Thoracic aorta (tissue), 2 donors: ENCODE results near the gene TIAM2. TPM values are rescaled to one million over a fixed set of nuclear protein-coding genes. Genes with fewer than 3 reads are reported as not detected.
A peak's percentile ranks its signal among the peaks of the same experiment; 100 is the strongest.
"Not testable (repeated sequence)": the region's sequence is repeated elsewhere in the genome, so short reads cannot be mapped to it uniquely, and the experiment has no call there.

Experiments used
- ATAC-seq: fragments of 150-250 bp; one replicate; pipeline ENCODE4 v1.8.0; 2017; ENCODE audit warnings: low read depth; ENCODE audit not compliant: insufficient number of reproducible peaks, low FRiP score
- DNase-seq: peaks from one replicate; pipeline ENCODE4 v3.0.0-alpha.2; 2020; ENCODE audit warnings: low spot score
- H3K27ac ChIP-seq, 2 donors: fragments of 200-600 bp; sonication (generic); 1 replicate in 1 of 2; 2 replicates in 1 of 2; pipeline ENCODE4 v1.5.1; 2016; ENCODE audit warnings: mild to moderate bottlenecking in 2 of 2, moderate library complexity in 2 of 2
- H3K27me3 ChIP-seq: fragments of 200-600 bp; sonication (generic); replicated peaks from 2 replicates; pipeline ENCODE4 v1.6.0; 2016; ENCODE audit warnings: mild to moderate bottlenecking; ENCODE audit not compliant: insufficient read depth
- H3K36me3 ChIP-seq: fragments of 200-600 bp; sonication (generic); one replicate; pipeline ENCODE4 v1.5.1; 2016
- H3K4me1 ChIP-seq, 2 donors: fragments of 200-600 bp; sonication (generic); 1 replicate in 1 of 2; 2 replicates in 1 of 2; pipeline versions ENCODE4 v1.5.1 to v1.6.0; 2016; ENCODE audit warnings: low read depth in 2 of 2, mild to moderate bottlenecking in 1 of 2; ENCODE audit not compliant: control insufficient read depth in 1 of 2
- H3K4me3 ChIP-seq: fragments of 200-600 bp; sonication (generic); 2 replicates; pipeline ENCODE4 v1.5.1; 2016; ENCODE audit warnings: mild to moderate bottlenecking
- H3K9me3 ChIP-seq: fragments of 200-600 bp; sonication (generic); 2 replicates; pipeline ENCODE4 v1.5.1; 2016
- total RNA-seq, 2 donors: library from RNA; depleted of rRNA; stranded (reverse); fragments of >200 nt; gene quantifications; one replicate each; pipeline versions ENCODE4 v1.1.0 to v1.2.3, GENCODE V29; 2016
- TF ChIP-seq, protein P1 (sequence below): fragments of 200-600 bp; sonication (generic); IDR thresholded peaks from one replicate; pipeline ENCODE4 v1.5.1; 2019; ENCODE audit warnings: antibody characterized with exemption

The TIAM2 gene
- total RNA-seq, 2 donors from 2014 or later = 17.8 to 22.1 TPM

DNA sequence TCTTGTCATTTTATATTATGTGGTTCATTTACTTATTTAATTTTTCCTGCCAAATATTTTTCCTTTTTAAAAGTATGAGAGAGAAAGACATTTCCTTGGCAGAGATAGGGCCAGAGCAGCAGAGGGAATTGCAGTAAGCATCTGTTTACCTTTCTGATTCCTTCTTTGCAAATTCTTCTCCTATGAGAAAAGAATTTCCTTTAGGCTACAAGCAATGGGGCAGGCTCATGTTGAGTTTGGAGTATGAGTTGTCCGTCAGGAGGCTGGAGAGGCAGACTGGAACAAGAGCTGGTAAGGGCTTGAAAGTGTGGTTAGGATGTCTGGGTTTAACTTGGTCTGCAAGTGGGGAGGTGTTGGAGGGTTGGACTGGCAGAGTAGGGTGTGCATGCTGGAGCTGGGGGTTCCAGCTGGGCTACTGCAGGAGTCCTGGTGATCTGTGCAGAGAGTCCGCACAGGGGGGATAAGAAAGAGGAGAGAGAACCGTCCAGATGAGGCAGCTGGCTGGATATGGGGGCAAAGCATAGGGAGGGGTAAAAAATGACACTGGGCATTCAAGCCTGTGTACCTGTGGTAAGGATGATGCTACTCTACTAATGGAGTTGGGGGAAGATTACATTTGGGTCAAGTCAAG, 19.7 kb downstream of the TIAM2 start:
- no peaks in the 10 kb centered on the region for H3K27me3 ChIP-seq
- peak overlapping the region; percentile 31 to 46 for H3K27ac ChIP-seq
- no peaks in the 10 kb centered on the region for H3K36me3 ChIP-seq
- TF ChIP-seq, protein P1, sequence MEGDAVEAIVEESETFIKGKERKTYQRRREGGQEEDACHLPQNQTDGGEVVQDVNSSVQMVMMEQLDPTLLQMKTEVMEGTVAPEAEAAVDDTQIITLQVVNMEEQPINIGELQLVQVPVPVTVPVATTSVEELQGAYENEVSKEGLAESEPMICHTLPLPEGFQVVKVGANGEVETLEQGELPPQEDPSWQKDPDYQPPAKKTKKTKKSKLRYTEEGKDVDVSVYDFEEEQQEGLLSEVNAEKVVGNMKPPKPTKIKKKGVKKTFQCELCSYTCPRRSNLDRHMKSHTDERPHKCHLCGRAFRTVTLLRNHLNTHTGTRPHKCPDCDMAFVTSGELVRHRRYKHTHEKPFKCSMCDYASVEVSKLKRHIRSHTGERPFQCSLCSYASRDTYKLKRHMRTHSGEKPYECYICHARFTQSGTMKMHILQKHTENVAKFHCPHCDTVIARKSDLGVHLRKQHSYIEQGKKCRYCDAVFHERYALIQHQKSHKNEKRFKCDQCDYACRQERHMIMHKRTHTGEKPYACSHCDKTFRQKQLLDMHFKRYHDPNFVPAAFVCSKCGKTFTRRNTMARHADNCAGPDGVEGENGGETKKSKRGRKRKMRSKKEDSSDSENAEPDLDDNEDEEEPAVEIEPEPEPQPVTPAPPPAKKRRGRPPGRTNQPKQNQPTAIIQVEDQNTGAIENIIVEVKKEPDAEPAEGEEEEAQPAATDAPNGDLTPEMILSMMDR = no peak
- H3K4me3 ChIP-seq = no peak overlapping the region
- no peak for DNase-seq
- ATAC-seq = no peak
- H3K4me1 ChIP-seq = peaks cover 8 to 46% of the 10 kb centered on the region in 2 donors
- H3K9me3 ChIP-seq = no peaks in the 10 kb centered on the region

DNA sequence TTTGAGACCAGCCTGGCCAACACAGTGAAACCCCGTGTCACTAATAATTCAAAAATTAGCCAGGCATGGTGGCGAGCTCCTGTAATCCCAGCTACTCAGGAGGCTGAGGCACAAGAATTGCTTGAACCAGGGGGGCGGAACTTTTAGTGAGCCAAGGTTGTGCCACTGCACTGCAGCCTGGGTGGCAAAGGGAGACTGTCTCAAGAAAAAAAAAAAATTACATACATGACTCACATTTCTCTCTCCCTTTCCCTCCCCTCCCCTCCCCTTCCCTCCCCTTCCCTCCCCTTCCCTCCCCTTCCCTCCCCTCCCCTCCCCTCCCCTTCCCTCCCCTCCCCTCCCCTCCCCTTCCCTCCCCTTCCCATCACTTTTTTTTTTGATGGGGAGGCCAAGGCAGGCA, 23.3 kb downstream of the TIAM2 start:
- not testable (repeated sequence) for DNase-seq, H3K36me3 ChIP-seq, H3K4me3 ChIP-seq, H3K27me3 ChIP-seq, ATAC-seq, H3K9me3 ChIP-seq, H3K27ac ChIP-seq
- peaks cover 16 to 42% of the 10 kb centered on the region in 2 donors for H3K4me1 ChIP-seq

DNA sequence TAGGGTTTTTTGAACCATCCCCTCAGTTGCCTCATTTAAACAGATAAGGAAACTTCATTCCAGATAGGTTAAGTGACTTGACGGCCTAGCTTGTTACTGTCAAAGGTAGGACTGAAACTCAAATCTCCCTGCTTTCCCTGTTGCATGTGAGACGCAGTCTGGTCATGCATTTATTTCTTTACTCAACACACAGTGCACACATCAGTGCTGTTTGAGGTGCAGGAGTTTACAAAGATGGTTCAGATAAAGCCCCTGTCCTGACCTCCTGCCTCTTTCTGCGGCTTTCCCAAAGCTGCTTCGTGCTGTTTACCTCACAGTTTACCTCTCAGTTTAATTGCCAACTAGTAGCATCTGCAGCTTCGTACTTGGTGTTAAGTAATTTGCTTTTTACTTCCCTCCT, 26.6 kb downstream of the TIAM2 start:
- H3K36me3 ChIP-seq = no peaks in the 10 kb centered on the region

DNA sequence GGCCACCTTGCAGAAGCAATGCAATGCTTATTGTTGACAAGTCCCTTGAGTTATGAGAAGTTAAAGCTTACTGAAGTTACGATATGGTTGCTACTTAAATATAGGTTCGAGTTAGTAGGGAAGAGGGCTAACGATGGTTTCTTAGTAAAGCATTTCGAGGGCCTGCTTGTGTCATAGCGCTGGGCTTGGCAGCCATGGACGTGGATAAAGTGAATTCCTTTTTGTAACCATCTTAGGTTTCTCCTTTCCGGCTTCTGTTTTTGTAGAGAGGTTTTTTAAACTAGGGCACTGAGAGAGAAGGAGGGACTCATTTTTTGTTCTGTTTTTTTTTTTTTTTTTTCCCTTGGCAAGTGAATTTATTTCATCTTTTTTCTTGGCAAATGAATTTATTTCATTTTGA, 27.6 kb downstream of the TIAM2 start:
- H3K36me3 ChIP-seq = no peaks in the 10 kb centered on the region
- no peak for DNase-seq
- H3K27ac ChIP-seq = peak overlapping the region in 1 of 2 donors; percentile 51
- peaks cover 17 to 50% of the 10 kb centered on the region in 2 donors for H3K4me1 ChIP-seq
- no peak for ATAC-seq
- H3K4me3 ChIP-seq = no peak overlapping the region
- H3K27me3 ChIP-seq = no peaks in the 10 kb centered on the region
- H3K9me3 ChIP-seq = no peaks in the 10 kb centered on the region
- TF ChIP-seq, protein P1 = no peak

More for the DNA sequence above, 26.6 kb downstream of the TIAM2 start:
- Histone ChIP-seq H3K27me3 (no peaks in the 10 kb centered on the region), H3K27ac (peak overlapping the region in 1 of 2 donors; percentile 51), H3K4me1 (peaks cover 14 to 46% of the 10 kb centered on the region in 2 donors), H3K4me3 (no peak overlapping the region), H3K9me3 (no peaks in the 10 kb centered on the region)
- ATAC-seq = no peak
- no peak for DNase-seq
- TF ChIP-seq, protein P1 = no peak

DNA sequence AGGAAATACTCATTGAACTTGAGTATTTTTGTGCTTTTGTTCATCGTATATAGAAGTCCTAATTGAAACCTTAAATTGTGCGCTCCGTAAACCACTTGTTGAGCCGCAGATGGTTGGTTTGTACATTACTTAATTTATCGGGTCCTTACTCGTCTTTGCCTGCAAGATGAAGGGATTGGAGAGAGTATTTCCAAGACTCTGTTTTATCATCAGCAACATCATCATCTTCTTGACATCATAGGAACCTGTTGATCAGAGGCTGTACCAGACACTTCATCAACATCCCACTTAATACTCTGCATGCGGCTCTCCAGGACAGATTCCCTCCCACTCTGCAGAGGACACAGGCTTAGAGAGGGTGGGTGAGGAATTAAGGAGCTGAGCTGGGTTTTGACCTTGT, 28.6 kb downstream of the TIAM2 start:
- Histone ChIP-seq H3K4me1 (peaks cover 17 to 50% of the 10 kb centered on the region in 2 donors), H3K27ac (peak overlapping the region in 1 of 2 donors; percentile 43), H3K36me3 (no peaks in the 10 kb centered on the region), H3K27me3 (no peaks in the 10 kb centered on the region), H3K4me3 (no peak overlapping the region), H3K9me3 (no peaks in the 10 kb centered on the region)
- TF ChIP-seq, protein P1 = no peak
- DNase-seq (no peak), ATAC-seq (no peak)
